Naive B cell (primary cell): Measurements from ENCODE around the gene TPH2. TPM values are rescaled to one million over a fixed set of nuclear protein-coding genes. Genes with fewer than 3 reads are reported as not detected.

Source experiments
- ATAC-seq, 2 donors: fragments of 150-1000 bp; cut with Tn5 transposase; 2 replicates each; pipeline ENCODE4 v1.10.0; 2021; ENCODE audit warnings: low read depth in 2 of 2, mild to moderate bottlenecking in 2 of 2, moderate library complexity in 2 of 2
- DNase-seq: peaks from one replicate; pipeline ENCODE4 v3.0.0; 2022
- H3K27ac Mint-ChIP-seq, 6 donors: one replicate each; pipeline ENCODE4 v1.8.0; 2020 to 2022; ENCODE audit warnings: mild to moderate bottlenecking in 6 of 6, mixed read lengths in 6 of 6, moderate library complexity in 5 of 6, inconsistent platforms in 2 of 6
- H3K27me3 Mint-ChIP-seq, 3 donors: one replicate each; pipeline ENCODE4 v1.8.0; 2021 to 2022; ENCODE audit warnings: mixed read lengths in 3 of 3, mild to moderate bottlenecking in 1 of 3
- H3K36me3 Mint-ChIP-seq, 2 donors: one replicate each; pipeline ENCODE4 v1.8.0; 2020 to 2022; ENCODE audit warnings: mixed read lengths in 2 of 2, inconsistent platforms in 1 of 2, mild to moderate bottlenecking in 1 of 2
- H3K4me1 Mint-ChIP-seq, 3 donors: one replicate each; pipeline ENCODE4 v1.8.0; 2020 to 2022; ENCODE audit warnings: mixed read lengths in 3 of 3, inconsistent platforms in 1 of 3, mild to moderate bottlenecking in 1 of 3, moderate library complexity in 1 of 3
- H3K4me3 Mint-ChIP-seq, 8 donors: one replicate each; pipeline ENCODE4 v1.8.0; 2020 to 2022; ENCODE audit warnings: mild to moderate bottlenecking in 8 of 8, mixed read lengths in 8 of 8, moderate library complexity in 8 of 8, inconsistent platforms in 2 of 8
- H3K9me3 Mint-ChIP-seq, 7 donors: one replicate each; pipeline ENCODE4 v1.8.0; 2020 to 2022; ENCODE audit warnings: mixed read lengths in 7 of 7, mild to moderate bottlenecking in 5 of 7, inconsistent platforms in 2 of 7, moderate library complexity in 1 of 7
- polyA plus RNA-seq, 6 donors: library from polyadenylated mRNA; unstranded; fragments of 300-500 nt; fragmentation: Illumina TruSeq; gene quantifications; one replicate each; pipeline ENCODE4 v1.2.3, GENCODE V29; 2021; ENCODE audit warnings: low read depth in 6 of 6

The TPH2 gene
- polyA plus RNA-seq, 6 donors from 2014 or later, result not detected

GRCh38 chr12:71972441-71973074 is 33.9 kb downstream of the TPH2 start:
- ATAC-seq (no peak), DNase-seq (no peak)
- Mint-ChIP-seq H3K9me3 (no peaks in the 10 kb centered on the region), H3K4me1 (no peaks in the 10 kb centered on the region), H3K27me3 (peaks cover 20 to 37% (median 35%) of the 10 kb centered on the region in 3 donors), H3K36me3 (no peaks in the 10 kb centered on the region), H3K27ac (no peak overlapping the region), H3K4me3 (no peak overlapping the region)

- Mint-ChIP-seq H3K4me3 (no peak overlapping the region), H3K4me1 (no peaks in the 10 kb centered on the region), H3K9me3 (no peaks in the 10 kb centered on the region), H3K27me3 (peaks cover 17 to 27% (median 24%) of the 10 kb centered on the region in 3 donors), H3K36me3 (no peaks in the 10 kb centered on the region), H3K27ac (no peak overlapping the region)
- DNase-seq (no peak), ATAC-seq (no peak)
Measured at GRCh38 chr12:71973687-71974086, 35.0 kb downstream of the TPH2 start.

- H3K9me3 Mint-ChIP-seq, result no peaks in the 10 kb centered on the region
- H3K4me3 Mint-ChIP-seq, result no peak overlapping the region
- H3K36me3 Mint-ChIP-seq, result no peaks in the 10 kb centered on the region
- no peak for ATAC-seq
- H3K27me3 Mint-ChIP-seq, result peaks cover 11 to 13% (median 13%) of the 10 kb centered on the region in 3 donors
- DNase-seq, result no peak
- H3K4me1 Mint-ChIP-seq, result no peaks in the 10 kb centered on the region
- no peak overlapping the region for H3K27ac Mint-ChIP-seq
Measured at GRCh38 chr12:71980538-71980937, 41.9 kb downstream of the TPH2 start.

- H3K9me3 Mint-ChIP-seq, result no peaks in the 10 kb centered on the region
- H3K27ac Mint-ChIP-seq, result no peak overlapping the region
- no peak for ATAC-seq
- H3K36me3 Mint-ChIP-seq, result no peaks in the 10 kb centered on the region
- H3K4me1 Mint-ChIP-seq, result no peaks in the 10 kb centered on the region
- H3K27me3 Mint-ChIP-seq, result peaks cover 9 to 15% (median 10%) of the 10 kb centered on the region in 3 donors
- DNase-seq, result no peak
- no peak overlapping the region for H3K4me3 Mint-ChIP-seq
Measured at GRCh38 chr12:71981149-71981548, 42.5 kb downstream of the TPH2 start.

GRCh38 chr12:71994715-71995114 is 56.1 kb downstream of the TPH2 start:
- Mint-ChIP-seq H3K4me1 (no peaks in the 10 kb centered on the region), H3K36me3 (no peaks in the 10 kb centered on the region)

GRCh38 chr12:71999795-72000194 is 61.1 kb downstream of the TPH2 start:
- H3K4me3 Mint-ChIP-seq, result no peak overlapping the region
- DNase-seq, result no peak
- no peaks in the 10 kb centered on the region for H3K36me3 Mint-ChIP-seq
- H3K9me3 Mint-ChIP-seq, result no peaks in the 10 kb centered on the region
- H3K4me1 Mint-ChIP-seq, result no peaks in the 10 kb centered on the region
- H3K27ac Mint-ChIP-seq, result no peak overlapping the region
- no peak for ATAC-seq
- H3K27me3 Mint-ChIP-seq, result peaks cover 9 to 16% (median 10%) of the 10 kb centered on the region in 3 donors

More at GRCh38 chr12:71994715-71995114, 56.1 kb downstream of the TPH2 start:
- H3K27ac Mint-ChIP-seq, result no peak overlapping the region
- ATAC-seq (no peak), DNase-seq (no peak)
- H3K4me3 Mint-ChIP-seq, result no peak overlapping the region
- H3K9me3 Mint-ChIP-seq, result no peaks in the 10 kb centered on the region
- H3K27me3 Mint-ChIP-seq, result peaks cover 6 to 22% (median 13%) of the 10 kb centered on the region in 3 donors

- no peaks in the 10 kb centered on the region for H3K9me3 Mint-ChIP-seq
- ATAC-seq (no peak), DNase-seq (no peak)
- H3K4me1 Mint-ChIP-seq, result no peaks in the 10 kb centered on the region
- H3K4me3 Mint-ChIP-seq, result no peak overlapping the region
- no peak overlapping the region for H3K27ac Mint-ChIP-seq
- peaks cover 11 to 20% (median 12%) of the 10 kb centered on the region in 3 donors for H3K27me3 Mint-ChIP-seq
- H3K36me3 Mint-ChIP-seq, result no peaks in the 10 kb centered on the region
Measured at GRCh38 chr12:72000969-72001648, 62.5 kb downstream of the TPH2 start.

- H3K4me1 Mint-ChIP-seq, result no peaks in the 10 kb centered on the region
- no peaks in the 10 kb centered on the region for H3K9me3 Mint-ChIP-seq
- H3K27me3 Mint-ChIP-seq, result peaks cover 13 to 14% (median 13%) of the 10 kb centered on the region in 3 donors
- DNase-seq, result no peak
- no peak for ATAC-seq
- H3K4me3 Mint-ChIP-seq, result no peak overlapping the region
- peak overlapping the region in 1 of 6 donors; percentile 55 for H3K27ac Mint-ChIP-seq
- H3K36me3 Mint-ChIP-seq, result no peaks in the 10 kb centered on the region
Measured at GRCh38 chr12:72006766-72007165, 68.1 kb downstream of the TPH2 start.

GRCh38 chr12:72010356-72010755 is 71.7 kb downstream of the TPH2 start:
- DNase-seq (no peak), ATAC-seq (no peak)
- Mint-ChIP-seq H3K27ac (no peak overlapping the region), H3K4me1 (no peaks in the 10 kb centered on the region), H3K4me3 (no peak overlapping the region), H3K9me3 (no peaks in the 10 kb centered on the region), H3K36me3 (no peaks in the 10 kb centered on the region), H3K27me3 (peaks cover 0 to 19% (median 14%) of the 10 kb centered on the region in 3 donors)

GRCh38 chr12:72011374-72011773 is 72.7 kb downstream of the TPH2 start:
- no peaks in the 10 kb centered on the region for H3K9me3 Mint-ChIP-seq
- peaks cover 0 to 12% (median 3%) of the 10 kb centered on the region in 3 donors for H3K27me3 Mint-ChIP-seq
- no peak overlapping the region for H3K27ac Mint-ChIP-seq
- DNase-seq (no peak), ATAC-seq (no peak)
- no peaks in the 10 kb centered on the region for H3K36me3 Mint-ChIP-seq
- H3K4me3 Mint-ChIP-seq, result no peak overlapping the region
- H3K4me1 Mint-ChIP-seq, result no peaks in the 10 kb centered on the region

- H3K27me3 Mint-ChIP-seq, result peaks cover 0 to 12% (median 4%) of the 10 kb centered on the region in 3 donors
- no peaks in the 10 kb centered on the region for H3K4me1 Mint-ChIP-seq
- H3K27ac Mint-ChIP-seq, result no peak overlapping the region
- H3K9me3 Mint-ChIP-seq, result no peaks in the 10 kb centered on the region
- ATAC-seq (no peak), DNase-seq (no peak)
- H3K4me3 Mint-ChIP-seq, result no peak overlapping the region
- H3K36me3 Mint-ChIP-seq, result no peaks in the 10 kb centered on the region
Measured at GRCh38 chr12:72012874-72013273, 74.2 kb downstream of the TPH2 start.

GRCh38 chr12:72015895-72016294 is 77.2 kb downstream of the TPH2 start:
- no peak overlapping the region for H3K27ac Mint-ChIP-seq
- H3K4me1 Mint-ChIP-seq, result no peaks in the 10 kb centered on the region
- no peak for ATAC-seq

GRCh38 chr12:72017054-72017651 is 78.5 kb downstream of the TPH2 start:
- H3K4me1 Mint-ChIP-seq, result no peaks in the 10 kb centered on the region
- H3K27me3 Mint-ChIP-seq, result peaks cover 17 to 22% (median 21%) of the 10 kb centered on the region in 3 donors
- H3K27ac Mint-ChIP-seq, result no peak overlapping the region
- no peaks in the 10 kb centered on the region for H3K36me3 Mint-ChIP-seq
- H3K9me3 Mint-ChIP-seq, result no peaks in the 10 kb centered on the region
- ATAC-seq (peak; percentile 63 to 73), DNase-seq (peak; percentile 42)
- no peak overlapping the region for H3K4me3 Mint-ChIP-seq

More at GRCh38 chr12:72015895-72016294, 77.2 kb downstream of the TPH2 start:
- Mint-ChIP-seq H3K36me3 (no peaks in the 10 kb centered on the region), H3K4me3 (no peak overlapping the region), H3K9me3 (no peaks in the 10 kb centered on the region), H3K27me3 (peaks cover 17 to 26% (median 22%) of the 10 kb centered on the region in 3 donors)
- DNase-seq, result no peak

- Mint-ChIP-seq H3K36me3 (no peaks in the 10 kb centered on the region), H3K4me3 (no peak overlapping the region), H3K9me3 (no peaks in the 10 kb centered on the region), H3K4me1 (no peaks in the 10 kb centered on the region), H3K27ac (peak overlapping the region in 1 of 6 donors; percentile 71), H3K27me3 (peaks cover 17 to 22% (median 20%) of the 10 kb centered on the region in 3 donors)
- DNase-seq, result no peak
- ATAC-seq, result no peak
Measured at GRCh38 chr12:72018036-72018435, 79.4 kb downstream of the TPH2 start.
